ENCODE results near the gene SCAMP2. TPM values are rescaled to one million over a fixed set of nuclear protein-coding genes. Genes with fewer than 3 reads are reported as not detected.

Gene SCAMP2
- total RNA-seq, 2 experiments from 2014 or later, result 56.1 to 56.9 TPM

GRCh38 chr15:74815961-74816360, 57.2 kb downstream of the SCAMP2 start:
- Mint-ChIP-seq H3K9me3 (no peaks in the 10 kb centered on the region), H3K27ac (no peak overlapping the region), H3K27me3 (no peaks in the 10 kb centered on the region), H3K4me3 (no peak overlapping the region), H3K36me3 (ENCODE audit: low read depth) (no peaks in the 10 kb centered on the region), H3K4me1 (ENCODE audit: low read depth) (no peaks in the 10 kb centered on the region)
- DNase-seq (no peak), ATAC-seq (ENCODE audit: poor library complexity) (no peak)
- ChIA-PET CTCF (no interaction called here), POLR2A (no interaction called here)
- TF ChIP-seq CTCF (IDR thresholded peaks at IDR 0.05), result no peak
- Histone ChIP-seq H3K9me3 (ENCODE audit: control insufficient read depth in 1 of 2, insufficient read depth in 1 of 2, low read length in 2 of 2) (no peaks in the 10 kb centered on the region), H3K27ac (ENCODE audit: low read depth in 1 of 2, low read length in 2 of 2) (no peak overlapping the region), H3K4me1 (ENCODE audit: insufficient read depth, low read length) (peaks cover 10% of the 10 kb centered on the region), H3K4me3 (ENCODE audit: low read length) (no peak overlapping the region), H3K27me3 (ENCODE audit: control insufficient read depth in 1 of 2, insufficient read depth in 2 of 2, low read length in 2 of 2) (peaks cover 0 to 3% of the 10 kb centered on the region in 2 experiments), H3K36me3 (ENCODE audit: insufficient read depth, low read length) (no peaks in the 10 kb centered on the region)
- intact Hi-C loops (cut with DNase I, micrococcal nuclease), result no loop called here

GRCh38 chr15:74815121-74815934, 57.8 kb downstream of the SCAMP2 start:
- CTCF ChIA-PET, result no interaction called here
- Mint-ChIP-seq H3K4me3 (no peak overlapping the region), H3K9me3 (no peaks in the 10 kb centered on the region), H3K27me3 (no peaks in the 10 kb centered on the region), H3K4me1 (ENCODE audit: low read depth) (no peaks in the 10 kb centered on the region), H3K27ac (no peak overlapping the region), H3K36me3 (ENCODE audit: low read depth) (no peaks in the 10 kb centered on the region)
- POLR2A ChIA-PET, result no interaction called here
- Histone ChIP-seq H3K36me3 (ENCODE audit: insufficient read depth, low read length) (no peaks in the 10 kb centered on the region), H3K4me1 (ENCODE audit: insufficient read depth, low read length) (peaks cover 10% of the 10 kb centered on the region), H3K27me3 (ENCODE audit: control insufficient read depth in 1 of 2, insufficient read depth in 2 of 2, low read length in 2 of 2) (peaks cover 0 to 3% of the 10 kb centered on the region in 2 experiments), H3K27ac (ENCODE audit: low read depth in 1 of 2, low read length in 2 of 2) (no peak overlapping the region), H3K9me3 (ENCODE audit: control insufficient read depth in 1 of 2, insufficient read depth in 1 of 2, low read length in 2 of 2) (no peaks in the 10 kb centered on the region), H3K4me3 (ENCODE audit: low read length) (no peak overlapping the region)
- intact Hi-C loops (cut with DNase I, micrococcal nuclease), result no loop called here
- DNase-seq (no peak), ATAC-seq (ENCODE audit: poor library complexity) (no peak)
- no peak for TF ChIP-seq CTCF (IDR thresholded peaks at IDR 0.05)

- H3K36me3 ChIP-seq (ENCODE audit: insufficient read depth, low read length), result no peaks in the 10 kb centered on the region
- ATAC-seq (ENCODE audit: poor library complexity) (no peak), DNase-seq (no peak)
- ChIA-PET CTCF (no interaction called here), POLR2A (no interaction called here)
- H3K4me3 ChIP-seq (ENCODE audit: low read length), result no peak within 1 kb of the TSS
- no peaks in the 10 kb centered on the region for H3K36me3 Mint-ChIP-seq (ENCODE audit: low read depth)
- H3K27me3 Mint-ChIP-seq, result no peaks in the 10 kb centered on the region
- H3K27ac Mint-ChIP-seq, result no peak within 1 kb of the TSS
- H3K9me3 Mint-ChIP-seq, result no peaks in the 10 kb centered on the region
- H3K4me3 Mint-ChIP-seq, result no peak within 1 kb of the TSS
- H3K27ac ChIP-seq (ENCODE audit: low read depth in 1 of 2, low read length in 2 of 2), result no peak within 1 kb of the TSS
- TF ChIP-seq CTCF (IDR thresholded peaks at IDR 0.05), result no peak
- H3K27me3 ChIP-seq (ENCODE audit: control insufficient read depth in 1 of 2, insufficient read depth in 2 of 2, low read length in 2 of 2), result no peaks in the 10 kb centered on the region
- no peaks in the 10 kb centered on the region for H3K9me3 ChIP-seq (ENCODE audit: control insufficient read depth in 1 of 2, insufficient read depth in 1 of 2, low read length in 2 of 2)
- H3K4me1 Mint-ChIP-seq (ENCODE audit: low read depth), result peaks cover 19% of the 10 kb centered on the region
- intact Hi-C loops (cut with DNase I, micrococcal nuclease), result no loop called here
- peaks cover 20% of the 10 kb centered on the region for H3K4me1 ChIP-seq (ENCODE audit: insufficient read depth, low read length)
Measured at GRCh38 chr15:74812533-74812932, 60.6 kb downstream of the SCAMP2 start, which contains the start of gene LMAN1L. Gene LMAN1L, plus strand, starts transcription at chr15:74812835. Its CDS starts 20 bp downstream, at chr15:74812855.
